ENCODE results near the gene RBMX.

The RBMX gene

GRCh38 chrX:136849395-136849794, 31.1 kb downstream of the RBMX start:
- no peak for DNase-seq (ENCODE audit: low read depth in 2 of 3, low spot score in 2 of 3)

DNA sequence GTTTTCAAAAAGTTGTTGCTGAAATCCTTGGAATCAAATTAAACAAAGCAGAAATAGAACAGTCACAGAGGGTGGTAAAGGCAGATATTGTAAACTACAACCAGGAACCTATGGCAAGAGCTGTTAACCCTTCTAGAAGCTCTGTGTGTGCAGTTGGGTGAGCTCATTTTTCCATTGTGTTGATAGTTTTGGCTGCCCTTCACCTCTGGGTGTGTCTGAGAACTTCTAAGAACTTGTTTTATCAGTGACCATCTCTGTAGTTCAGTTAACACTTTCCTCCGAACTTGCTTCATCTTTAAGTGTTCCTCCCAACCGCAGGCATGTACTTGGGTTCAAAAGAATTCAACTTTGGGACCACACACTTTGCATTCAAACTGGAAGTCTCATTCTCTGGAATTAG, 32.7 kb downstream of the RBMX start:
- no peak for DNase-seq (ENCODE audit: low read depth in 2 of 3, low spot score in 2 of 3)

- no peak for DNase-seq (ENCODE audit: low read depth in 2 of 3, low spot score in 2 of 3)
Measured at GRCh38 chrX:136839196-136839595, 41.3 kb downstream of the RBMX start.

GRCh38 chrX:136835761-136836160, 44.8 kb downstream of the RBMX start:
- no peak for DNase-seq (ENCODE audit: low read depth in 2 of 3, low spot score in 2 of 3)

DNA sequence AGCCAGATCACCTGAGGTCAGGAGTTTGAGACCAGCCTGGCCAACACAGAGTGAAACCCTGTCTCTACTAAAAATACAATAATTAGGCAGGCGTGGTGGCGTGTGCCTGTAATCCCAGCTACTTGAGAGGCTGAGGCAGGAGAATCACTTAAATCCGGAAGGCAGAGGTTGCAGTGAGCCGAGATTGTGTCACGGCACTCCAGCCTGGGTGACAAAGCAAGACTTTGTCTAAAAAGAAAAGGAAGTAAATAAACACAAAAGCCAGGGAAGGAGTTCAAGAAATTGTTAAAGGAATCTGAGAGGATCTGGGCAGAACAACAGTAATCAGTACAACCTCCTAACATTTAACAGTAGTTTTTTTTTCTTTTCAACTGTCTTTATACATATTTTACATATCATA, 51.1 kb downstream of the RBMX start:
- DNase-seq (ENCODE audit: low read depth in 2 of 3, low spot score in 2 of 3) = no peak

- DNase-seq (ENCODE audit: low read depth in 2 of 3, low spot score in 2 of 3) = no peak
Measured at GRCh38 chrX:136828830-136829229, 51.7 kb downstream of the RBMX start.

DNA sequence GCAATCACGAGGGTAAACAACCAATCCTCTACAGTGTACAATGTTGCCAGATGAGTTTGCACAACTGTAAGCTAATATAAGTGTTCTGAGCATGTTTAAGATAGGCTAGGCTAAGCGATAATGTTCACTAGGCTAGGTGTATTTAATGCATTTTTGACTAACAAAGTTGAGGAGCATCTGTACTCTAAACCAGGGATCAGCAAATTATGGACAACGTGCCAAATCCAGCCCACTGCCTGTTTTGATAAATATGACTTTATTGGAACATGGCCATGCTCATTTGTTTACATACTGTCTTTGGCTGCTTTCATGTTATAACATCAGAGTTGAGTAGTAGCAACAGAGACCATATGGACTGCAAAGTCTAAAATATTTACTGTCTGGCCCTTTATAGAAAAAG, 53.5 kb downstream of the RBMX start:
- no peak for DNase-seq (ENCODE audit: low read depth in 2 of 3, low spot score in 2 of 3)

- no peak for DNase-seq (ENCODE audit: low read depth in 2 of 3, low spot score in 2 of 3)
Measured at GRCh38 chrX:136825771-136826170, 54.8 kb downstream of the RBMX start.

Data from activated CD8-positive, alpha-beta memory T cell treated with anti-CD3 and anti-CD28 coated beads for 48 hours (primary cell).